Neural progenitor cell (in vitro differentiated cells): Measurements from ENCODE around the gene CDR2L.

Experiments
- CTCF ChIP-seq: fragments of 200-600 bp; sonication (generic); IDR thresholded peaks from 2 replicates; pipeline ENCODE4 v1.5.1; 2017; ENCODE audit warnings: antibody characterized with exemption, mild to moderate bottlenecking
- EZH2 ChIP-seq: fragments of 200-600 bp; sonication (generic); IDR thresholded peaks from 2 replicates; pipeline ENCODE4 v1.6.1; 2017; ENCODE audit warnings: antibody characterized with exemption, mild to moderate bottlenecking, moderate library complexity

GRCh38 chr17:74963656-74964055 lies 23.8 kb upstream of the CDR2L start:
- TF ChIP-seq CTCF (peak; percentile 34), EZH2 (no peak)
